GM21717 (cell line): Measurements from ENCODE around the gene ZNF148.

ENCODE experiments used
- ATAC-seq: cut with Tn5 transposase; IDR thresholded peaks from one replicate; pipeline ENCODE4 v1.9.1; 2021; ENCODE audit warnings: mild to moderate bottlenecking, moderate library complexity; ENCODE audit not compliant: unreplicated experiment

The ZNF148 gene

DNA sequence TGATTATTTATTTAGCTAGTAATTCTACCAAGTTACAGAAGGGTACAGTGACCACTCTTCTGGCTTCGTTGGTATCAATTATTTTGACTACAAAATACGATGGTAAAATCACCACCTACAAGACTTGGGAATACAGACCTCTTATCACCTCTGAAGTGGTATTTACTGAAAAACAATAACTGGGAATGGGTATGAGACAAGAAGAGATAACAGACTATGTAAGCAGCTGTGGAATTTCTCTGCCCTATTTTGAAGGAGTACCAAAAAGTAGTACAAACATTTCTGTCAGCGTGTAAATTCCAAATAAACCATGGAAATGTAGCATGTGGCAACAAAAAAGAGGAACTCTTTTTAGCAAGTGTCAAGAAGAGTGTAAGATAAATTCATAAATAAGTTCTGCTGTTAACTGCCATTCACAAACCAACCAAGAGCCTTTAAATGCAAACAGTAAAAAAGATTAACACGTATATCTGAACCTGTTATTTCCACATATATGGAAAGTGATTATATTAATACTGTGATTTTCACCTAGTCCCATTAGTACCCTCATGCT is 85.6 kb downstream of the ZNF148 start:
- ATAC-seq, result no peak

DNA sequence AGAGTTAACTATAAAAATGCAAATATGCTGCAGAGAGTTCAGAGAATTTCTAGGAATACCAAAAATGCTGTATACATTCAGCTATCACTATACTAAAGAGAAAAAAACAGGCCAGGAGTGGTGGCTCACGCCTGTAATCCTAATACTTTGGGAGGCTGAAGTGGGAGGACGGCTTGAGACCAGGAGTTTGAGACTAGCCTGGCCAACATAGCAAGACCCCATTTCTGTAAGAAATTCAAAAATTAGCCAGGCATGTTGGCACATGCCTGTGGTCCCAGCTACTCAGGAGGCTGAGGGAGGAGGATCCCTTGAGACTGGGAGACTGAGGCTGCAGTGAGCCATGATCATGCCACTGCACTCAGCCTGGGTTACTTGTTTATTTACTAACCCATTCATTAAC is 87.9 kb downstream of the ZNF148 start:
- ATAC-seq, result no peak

DNA sequence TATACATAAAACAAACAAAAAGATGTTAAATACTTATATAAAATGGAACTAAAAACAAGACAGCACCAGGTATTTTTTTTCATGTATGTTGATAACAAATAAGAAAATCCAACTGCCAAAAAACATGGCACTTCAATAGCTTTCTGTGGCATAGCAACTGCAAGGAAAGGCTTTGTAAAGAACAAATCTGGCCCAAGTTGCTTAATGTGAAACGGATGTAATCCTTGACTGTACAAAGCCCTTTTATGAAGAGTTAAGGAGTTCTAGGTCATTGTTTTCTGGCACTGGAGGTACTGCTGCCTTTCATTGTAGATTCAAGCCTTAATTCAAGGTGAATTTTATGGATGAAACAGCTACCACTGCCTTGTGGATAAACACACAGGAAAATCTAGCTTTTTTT is 93.7 kb downstream of the ZNF148 start:
- no peak for ATAC-seq

DNA sequence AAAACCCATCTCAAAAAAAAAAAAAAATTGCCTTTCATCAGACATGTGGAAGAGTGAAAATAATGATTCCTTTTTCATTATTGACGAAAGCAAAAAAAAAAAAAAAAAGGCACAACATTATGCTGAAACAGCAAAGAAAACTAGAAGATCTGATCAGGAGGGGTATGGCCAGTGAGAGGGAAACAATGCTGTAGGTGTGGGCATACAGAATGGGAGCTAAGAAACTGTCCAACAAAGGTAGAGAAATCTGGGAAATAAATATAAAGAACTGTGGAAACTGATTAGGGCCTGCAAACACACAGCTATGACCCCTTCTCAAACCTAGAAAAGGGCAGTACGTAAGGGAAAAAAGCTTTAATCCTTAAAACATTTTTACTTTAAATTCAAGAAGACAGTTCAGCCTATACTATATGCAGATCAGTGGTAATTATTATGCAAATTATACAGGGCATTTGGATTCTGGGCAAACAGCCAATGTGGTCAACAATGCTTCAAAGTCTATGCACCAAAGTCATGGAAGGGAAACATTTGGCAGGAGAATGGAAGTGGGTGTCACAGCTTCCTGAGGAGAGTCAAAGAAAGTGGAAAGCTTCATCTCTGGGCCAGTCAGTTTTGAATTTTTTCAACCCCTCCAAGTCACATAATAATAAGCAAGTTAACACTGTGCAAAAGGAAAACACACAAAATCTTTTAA is 94.3 kb downstream of the ZNF148 start:
- ATAC-seq, result no peak

DNA sequence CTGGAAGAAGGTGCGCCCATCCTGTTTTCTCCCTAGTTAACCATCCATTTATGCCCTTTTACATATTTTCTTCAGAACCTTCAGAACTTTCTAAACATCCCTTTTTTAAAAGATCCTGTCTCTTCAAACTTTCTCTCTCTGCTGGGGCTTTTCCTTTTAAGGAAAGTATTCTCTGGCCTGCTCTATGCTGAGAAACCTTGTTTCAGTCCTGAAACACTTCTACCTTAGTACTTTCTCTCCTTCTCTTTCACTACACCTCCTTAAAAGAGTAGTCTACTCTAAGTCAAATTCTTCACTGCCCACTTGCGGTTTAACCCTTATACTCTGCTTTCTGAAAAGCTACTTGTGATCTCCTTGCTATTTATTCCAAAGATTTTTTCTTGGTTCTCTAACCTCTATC is 97.0 kb downstream of the ZNF148 start:
- ATAC-seq, result no peak

DNA sequence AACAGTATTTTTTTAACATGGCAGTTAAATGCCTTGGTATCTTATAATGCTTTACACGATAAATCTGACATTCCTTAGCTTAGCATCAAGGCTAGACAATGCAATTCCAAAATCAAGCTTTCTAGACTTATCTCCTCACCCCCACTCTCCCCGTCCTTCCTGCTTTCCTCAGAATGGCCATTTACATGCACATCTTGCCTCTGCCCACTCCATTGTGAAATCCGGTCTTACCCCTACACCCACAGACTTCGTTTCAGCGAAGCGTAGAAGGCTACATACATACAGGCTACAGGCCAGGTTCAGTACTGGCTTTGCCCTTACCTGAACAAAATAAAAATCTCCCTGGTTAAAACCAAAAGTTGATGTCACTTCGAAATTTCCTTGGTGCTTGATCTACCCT is 104.0 kb downstream of the ZNF148 start:
- ATAC-seq, result no peak

DNA sequence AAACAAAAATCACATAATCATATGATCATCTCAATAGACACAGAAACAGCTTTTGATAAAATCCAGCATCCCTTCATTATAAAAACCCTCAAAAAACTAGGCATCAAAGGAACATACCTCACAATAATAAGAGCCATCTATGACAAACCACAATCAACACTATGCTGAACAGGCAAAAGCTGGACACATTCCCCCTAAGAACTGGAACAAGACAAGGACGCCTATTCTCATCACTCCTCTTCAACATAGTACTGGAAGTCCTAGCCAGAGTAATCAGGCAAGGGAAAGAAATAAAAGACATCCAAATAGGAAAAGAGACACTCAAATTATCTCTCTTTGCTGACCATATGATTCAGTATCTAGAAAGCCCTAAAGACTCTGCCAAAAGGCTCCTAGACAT is 107.7 kb downstream of the ZNF148 start:
- no peak for ATAC-seq

DNA sequence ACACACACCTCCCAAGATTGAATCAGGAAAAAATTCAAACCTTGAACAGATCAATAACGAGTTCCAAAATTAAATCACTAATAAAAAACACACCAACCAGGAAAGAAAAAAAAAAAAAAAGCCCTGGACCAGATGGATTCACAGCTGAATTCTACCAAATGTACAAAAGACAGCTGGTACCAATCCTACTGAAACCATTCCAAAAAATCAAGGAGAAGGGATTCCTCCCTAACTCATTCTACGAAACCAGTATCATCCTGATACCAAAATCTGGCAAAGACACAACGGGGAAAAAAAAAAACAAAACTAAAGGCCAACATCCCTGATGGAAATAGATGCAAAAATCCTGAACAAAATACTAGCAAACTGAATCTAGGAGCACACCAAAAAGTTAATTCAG is 108.2 kb downstream of the ZNF148 start:
- ATAC-seq, result no peak

DNA sequence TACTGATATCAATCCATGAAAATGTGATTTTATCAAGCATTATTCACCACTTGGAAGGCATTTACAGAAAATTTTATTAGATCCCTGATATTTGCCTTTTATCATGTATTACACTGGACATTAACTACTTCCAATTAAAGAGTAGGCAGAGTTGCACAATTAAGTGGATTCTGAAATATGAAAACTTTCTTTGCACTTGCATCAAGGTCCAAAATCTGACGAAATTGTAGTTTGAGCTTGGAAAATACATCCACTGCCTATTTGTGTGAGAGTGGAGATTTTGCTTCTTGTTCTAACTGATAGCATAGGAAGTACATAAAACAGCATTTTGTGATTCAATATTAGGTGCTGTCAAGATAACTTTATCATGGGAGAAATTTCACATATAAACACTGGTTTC is 113.0 kb downstream of the ZNF148 start:
- no peak for ATAC-seq

DNA sequence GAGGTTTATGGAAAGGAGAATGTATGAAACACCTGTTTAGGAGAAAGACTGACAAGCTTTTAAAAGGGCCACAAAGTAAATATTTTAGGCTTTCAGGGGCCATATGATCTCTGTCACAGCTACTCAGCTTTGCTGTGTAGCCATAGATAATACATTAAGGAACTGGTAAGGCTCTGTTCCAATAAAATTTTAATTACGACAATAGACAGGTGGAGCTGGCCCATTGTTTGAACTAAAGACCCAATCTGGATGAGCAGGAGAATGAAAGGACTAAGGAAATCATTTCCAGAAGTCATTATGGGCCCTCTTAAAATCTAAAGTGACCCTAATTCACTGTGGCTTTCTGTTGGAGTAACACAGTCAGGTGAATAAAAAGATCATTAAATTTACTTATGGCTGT is 114.1 kb downstream of the ZNF148 start:
- ATAC-seq, result no peak

DNA sequence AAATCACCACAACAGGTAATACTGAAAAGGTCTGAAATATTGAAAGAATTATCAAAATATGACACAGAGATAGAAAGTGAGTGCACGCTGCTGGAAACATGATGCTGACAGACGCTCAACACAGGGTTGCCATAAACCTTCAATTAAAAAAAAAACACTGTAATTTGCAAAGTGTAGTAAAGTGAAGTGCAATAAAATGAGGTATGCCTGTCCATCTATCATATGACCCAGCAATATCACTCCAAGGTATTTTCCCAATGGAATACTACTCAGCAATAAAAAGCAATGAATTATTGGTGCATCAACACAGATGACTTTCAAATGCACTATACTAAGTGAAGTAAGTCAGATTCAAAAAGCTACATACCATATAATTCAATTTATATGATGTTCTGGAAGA is 115.0 kb downstream of the ZNF148 start:
- no peak for ATAC-seq

DNA sequence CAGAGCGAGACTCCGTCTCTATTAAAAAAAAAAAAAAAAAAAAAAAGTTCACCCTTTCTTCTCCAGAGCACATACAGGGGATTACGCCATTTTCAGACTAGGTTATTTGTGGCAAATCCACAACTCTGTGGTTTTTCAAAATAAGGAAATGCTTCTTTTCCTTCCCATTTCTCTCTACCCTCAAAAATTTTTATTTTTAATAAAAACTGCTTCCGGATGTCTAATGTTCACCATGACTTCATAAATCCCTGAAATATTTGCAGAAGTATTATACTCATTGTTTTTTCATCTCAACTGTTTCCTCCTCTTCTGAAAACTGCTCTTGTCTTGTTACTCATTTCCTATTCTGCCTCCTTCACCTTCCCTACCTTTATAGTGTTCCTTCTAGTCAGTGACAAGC is 117.6 kb downstream of the ZNF148 start:
- no peak for ATAC-seq

DNA sequence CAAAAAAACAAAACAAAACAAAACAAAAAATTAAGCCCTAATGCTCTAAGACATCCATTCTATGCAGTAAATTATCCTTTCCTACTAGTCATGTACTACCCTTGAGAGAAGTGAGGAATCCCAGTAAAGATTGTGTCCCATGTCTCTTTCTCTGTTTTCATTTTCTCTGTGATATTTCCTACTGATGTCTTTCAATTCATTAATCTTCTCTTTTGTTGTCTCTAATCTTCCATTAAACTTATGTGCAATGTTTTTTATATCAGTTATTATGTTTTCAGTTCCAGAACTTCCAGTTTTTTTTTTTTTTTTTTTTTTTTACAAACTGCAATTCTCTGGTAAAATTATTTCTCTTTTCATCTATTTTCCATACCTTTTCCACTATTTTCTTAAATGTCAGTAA is 118.5 kb downstream of the ZNF148 start:
- no peak for ATAC-seq

DNA sequence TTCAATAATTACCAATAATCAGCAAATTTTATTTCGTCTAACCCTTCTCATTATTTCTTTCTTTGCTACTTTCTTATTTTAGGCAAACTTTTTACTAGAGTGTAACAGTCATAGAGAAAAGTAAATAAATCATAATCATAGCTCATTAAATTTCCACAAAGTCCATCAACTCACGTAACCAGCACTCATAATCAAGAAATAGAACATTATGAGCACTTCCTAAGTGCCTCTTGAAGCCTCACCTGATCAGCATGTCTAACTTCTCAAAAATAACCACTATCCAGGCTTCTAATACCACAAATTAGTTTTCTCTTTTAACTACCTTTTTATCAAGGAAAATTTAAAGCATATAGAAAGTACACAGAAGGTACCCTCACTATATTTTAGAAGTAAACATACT is 124.2 kb downstream of the ZNF148 start:
- no peak for ATAC-seq

DNA sequence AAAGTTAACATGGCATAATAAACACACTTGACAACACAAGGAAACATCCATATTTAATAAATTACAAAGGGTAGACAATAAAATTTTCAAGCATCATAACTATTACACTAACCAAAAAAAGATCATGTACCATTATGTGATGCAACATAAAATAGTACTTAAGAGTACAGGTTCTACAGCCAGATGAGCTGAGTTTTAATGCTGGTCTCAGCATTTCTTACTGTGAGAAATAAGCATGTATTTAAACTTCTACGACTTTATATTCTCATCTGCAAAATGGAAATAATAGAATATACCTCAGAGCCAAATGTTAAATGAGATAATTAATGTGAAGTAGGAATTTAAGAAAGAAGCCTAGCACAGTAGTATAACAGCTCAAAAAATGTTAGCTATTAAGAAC is 128.9 kb downstream of the ZNF148 start:
- ATAC-seq, result no peak

DNA sequence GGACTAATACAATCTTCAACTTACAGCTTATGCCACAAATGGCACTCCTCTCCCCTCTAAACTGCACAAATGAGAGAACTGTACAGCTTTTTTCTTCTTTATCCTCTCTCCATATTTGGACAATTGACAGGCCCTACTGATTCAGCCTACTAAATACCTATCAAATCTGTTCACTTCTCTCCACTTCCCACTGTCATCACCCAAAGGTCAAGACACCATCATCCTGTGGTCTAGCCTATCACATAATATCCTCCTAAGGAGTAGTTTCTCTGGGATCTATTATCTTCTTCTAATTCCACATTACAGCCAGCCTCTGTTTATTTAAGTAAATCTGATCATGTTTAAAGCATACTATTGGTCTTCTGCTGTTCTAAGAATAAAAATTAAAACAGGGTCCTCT is 129.6 kb downstream of the ZNF148 start:
- no peak for ATAC-seq

DNA sequence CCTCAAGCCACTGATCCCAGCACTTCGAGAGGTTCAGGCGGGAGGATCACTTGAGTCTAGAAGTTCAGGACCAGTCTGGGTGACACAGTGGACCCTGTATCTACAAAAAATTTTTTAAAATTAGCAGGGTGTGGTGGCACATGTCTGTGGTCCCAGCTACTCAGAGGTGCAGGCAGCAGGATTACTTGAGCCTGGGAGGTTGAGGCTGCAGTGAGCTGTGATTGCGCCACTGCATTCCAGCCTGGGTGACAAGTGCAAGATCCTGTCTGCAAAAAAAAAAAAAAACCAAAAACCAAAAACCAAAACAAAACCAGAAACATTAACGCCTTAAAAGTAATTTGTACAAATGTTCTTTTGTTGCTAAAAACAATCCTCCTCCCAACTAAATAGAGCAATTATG is 134.6 kb downstream of the ZNF148 start:
- no peak for ATAC-seq

DNA sequence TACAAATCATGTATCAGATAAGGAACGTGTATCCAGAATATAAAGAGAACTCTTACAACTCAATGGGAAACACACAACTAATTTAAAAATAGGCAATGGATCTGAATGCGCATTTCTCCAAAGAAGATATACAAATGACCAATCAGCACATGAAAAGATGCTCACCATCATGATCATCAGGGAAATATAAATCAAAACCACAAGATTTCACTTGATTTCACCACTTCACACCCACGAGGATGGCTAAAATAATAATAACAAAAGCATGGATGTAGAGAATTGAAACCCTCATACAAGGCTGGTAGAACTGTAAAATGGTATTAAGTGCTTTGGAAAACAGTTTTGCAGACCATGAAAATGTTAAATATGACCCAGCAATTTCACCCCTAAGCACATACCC is 135.9 kb downstream of the ZNF148 start:
- no peak for ATAC-seq

DNA sequence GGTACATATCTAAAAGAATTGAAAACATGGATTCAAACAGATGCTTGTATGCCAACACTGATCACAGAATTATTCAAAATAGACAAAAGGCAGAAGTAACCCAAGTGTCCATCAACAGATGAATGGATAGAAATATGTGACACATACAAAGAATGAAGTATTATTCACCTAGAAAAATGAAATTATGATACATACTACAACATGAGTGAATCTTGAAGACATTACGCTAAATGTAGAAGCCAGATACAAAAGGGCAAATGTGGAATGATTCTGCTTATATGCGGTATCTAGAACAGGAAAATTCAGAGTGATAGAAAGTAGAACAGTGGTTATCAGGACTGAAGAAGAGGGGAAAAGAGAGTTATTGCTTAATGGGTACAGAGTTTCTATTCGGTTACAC is 136.4 kb downstream of the ZNF148 start:
- no peak for ATAC-seq

DNA sequence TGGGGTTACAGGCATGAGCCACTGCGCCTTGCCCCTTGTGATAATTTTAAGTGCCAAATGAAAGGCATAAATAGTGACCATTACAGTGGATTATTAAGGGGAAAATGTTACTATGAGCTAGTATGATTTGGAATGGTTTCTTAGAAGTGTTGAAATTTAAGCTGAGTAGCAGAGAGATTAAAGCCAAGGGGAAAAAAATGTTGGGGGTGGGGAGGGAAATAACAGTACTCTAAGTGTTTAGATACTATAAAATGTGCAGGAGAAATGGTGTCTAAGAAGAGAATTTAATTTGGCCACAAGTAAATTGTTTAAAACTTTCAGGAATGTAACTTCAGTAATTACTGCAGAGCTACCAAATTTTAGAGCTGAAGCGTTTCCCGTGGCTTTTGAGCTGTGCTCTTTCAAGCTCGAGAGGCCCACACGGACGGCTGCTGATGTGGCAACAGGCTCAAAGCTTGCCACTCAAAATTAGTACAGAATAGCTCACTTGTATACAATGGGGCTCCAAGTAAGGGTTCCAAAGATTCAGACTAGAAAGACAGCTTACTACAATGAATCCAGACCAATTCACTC is 138.7 kb downstream of the ZNF148 start:
- ATAC-seq, result no peak

DNA sequence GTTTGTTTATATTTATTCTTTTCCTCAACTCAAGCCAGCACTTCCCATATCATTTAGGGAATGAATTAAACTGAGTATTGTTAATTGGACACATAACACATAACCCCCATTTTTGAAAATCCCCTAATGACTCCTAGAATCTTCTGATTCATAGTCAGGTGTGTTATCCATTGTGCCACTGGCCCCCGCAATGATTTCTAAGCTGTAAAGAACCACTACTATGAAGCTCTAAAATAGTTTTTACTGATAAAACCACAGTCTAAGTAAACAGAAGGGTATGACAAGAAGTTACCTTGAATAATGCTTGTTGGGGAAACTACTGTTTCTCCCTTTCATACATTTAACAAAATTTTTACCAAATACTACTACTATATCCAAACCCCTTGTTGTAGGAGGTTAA is 140.3 kb downstream of the ZNF148 start:
- no peak for ATAC-seq

DNA sequence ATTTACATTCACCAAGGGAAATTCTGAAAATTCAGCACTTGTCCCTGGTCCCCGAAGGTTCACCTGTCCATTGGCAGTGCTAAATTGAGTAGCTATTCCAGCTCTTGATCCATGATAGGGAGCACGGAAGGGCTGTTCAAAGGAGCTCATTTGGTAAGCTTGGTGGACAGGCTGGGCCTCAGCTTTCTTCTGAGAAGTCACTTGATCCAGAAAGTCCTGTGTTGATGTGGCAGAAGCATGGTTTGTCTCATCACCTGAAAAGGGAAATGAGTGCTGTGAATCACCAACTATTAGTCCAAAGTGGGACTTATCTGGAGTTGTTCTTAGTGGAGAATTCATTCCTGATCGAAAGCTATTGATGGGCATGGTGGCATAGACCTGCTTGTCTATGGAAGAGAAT is 142.7 kb downstream of the ZNF148 start:
- no peak for ATAC-seq

DNA sequence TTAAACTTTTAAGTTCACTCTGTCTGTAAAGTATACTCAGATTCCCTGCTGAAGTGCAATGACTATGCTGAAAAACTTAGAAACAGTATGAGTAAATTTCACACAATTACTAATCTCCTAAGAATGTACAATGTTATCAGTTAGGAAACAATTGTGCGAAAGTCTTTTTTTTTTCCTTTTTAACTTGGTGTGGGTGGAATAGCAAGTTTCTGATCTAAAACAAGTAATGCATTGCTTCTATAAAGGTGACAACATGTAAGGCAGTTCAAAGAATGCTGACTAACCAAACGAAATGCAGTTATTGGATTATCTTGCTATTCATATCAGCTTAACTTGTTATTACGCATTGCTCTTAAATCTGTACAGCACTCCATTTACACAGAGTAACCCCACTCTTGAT is 143.2 kb downstream of the ZNF148 start:
- no peak for ATAC-seq
